PFSK-1 (cell line): ENCODE results near the gene LIN9.

Experiments
- FOXP2 ChIP-seq: optimal IDR thresholded peaks from 2 replicates; pipeline ENCODE3; 2011; ENCODE audit warnings: borderline replicate concordance, control low read depth, inconsistent platforms; ENCODE audit not compliant: insufficient read depth; ENCODE audit errors: extremely low read length, extremely low read depth
- POLR2AphosphoS5 ChIP-seq: IDR thresholded peaks from 2 replicates; pipeline ENCODE4 v1.6.1; 2012; ENCODE audit warnings: low read depth, mild to moderate bottlenecking, control low read depth, low read length, moderate library complexity
- SIN3A ChIP-seq: IDR thresholded peaks from 2 replicates; pipeline ENCODE4 v1.6.1; 2012; ENCODE audit warnings: mild to moderate bottlenecking, low read length, moderate library complexity, borderline replicate concordance; ENCODE audit not compliant: insufficient read depth
- TAF1 ChIP-seq: IDR thresholded peaks from 2 replicates; pipeline ENCODE4 v1.6.1; 2012; ENCODE audit warnings: low read length, control low read depth, borderline replicate concordance; ENCODE audit not compliant: insufficient read depth
- TF ChIP-seq, protein P1 (sequence below), 2 experiments: IDR thresholded peaks; 2 replicates each; pipeline versions ENCODE4 v1.6.1 to v1.8.0; 2011 to 2012; ENCODE audit warnings: low read depth in 2 of 2, low read length in 2 of 2, control low read depth in 1 of 2, inconsistent platforms in 1 of 2, mild to moderate bottlenecking in 1 of 2, moderate library complexity in 1 of 2; ENCODE audit not compliant: insufficient read depth in 1 of 2

LIN9 gene

DNA sequence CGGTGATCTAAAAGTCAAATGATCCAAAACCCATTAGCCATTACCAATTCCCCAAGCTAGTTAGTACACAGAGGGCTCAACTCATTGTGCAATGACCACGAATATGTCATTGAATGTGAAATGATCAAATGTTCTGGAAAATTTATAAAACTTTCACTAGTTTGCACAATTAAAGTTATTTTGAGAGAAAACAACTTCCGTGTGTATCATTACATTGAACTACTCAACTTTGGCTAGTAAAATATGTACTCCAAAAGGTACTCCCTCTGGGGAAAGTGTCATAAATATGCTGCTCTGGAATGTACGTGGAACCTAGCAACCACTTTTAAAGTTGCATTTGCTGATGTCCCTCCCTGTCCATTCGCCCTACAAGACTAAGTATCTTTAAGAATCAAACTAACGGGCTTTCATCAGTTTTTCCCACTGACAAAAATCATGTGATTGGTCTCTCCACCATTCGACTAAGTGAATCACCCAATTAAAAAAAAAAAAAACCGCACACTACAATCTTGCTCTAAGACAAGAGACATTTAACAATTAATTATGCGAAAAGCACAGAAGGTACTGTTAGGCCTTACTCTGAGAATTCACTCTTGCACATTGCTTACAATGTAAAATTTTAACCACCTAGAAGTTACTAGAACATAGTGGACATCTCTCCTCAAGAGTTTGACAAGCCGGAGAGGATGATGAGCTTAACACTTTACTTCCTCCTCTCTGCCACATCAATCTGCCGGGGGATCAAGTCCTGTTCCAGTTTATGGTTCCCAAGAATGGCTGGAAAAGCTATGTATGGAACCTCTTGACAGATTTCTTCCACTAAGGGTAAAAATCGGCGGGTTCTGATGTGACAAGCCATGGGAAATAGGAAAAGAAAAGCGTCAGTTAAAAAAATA, 123.6 kb downstream of the LIN9 start:
- TF ChIP-seq, protein P1, sequence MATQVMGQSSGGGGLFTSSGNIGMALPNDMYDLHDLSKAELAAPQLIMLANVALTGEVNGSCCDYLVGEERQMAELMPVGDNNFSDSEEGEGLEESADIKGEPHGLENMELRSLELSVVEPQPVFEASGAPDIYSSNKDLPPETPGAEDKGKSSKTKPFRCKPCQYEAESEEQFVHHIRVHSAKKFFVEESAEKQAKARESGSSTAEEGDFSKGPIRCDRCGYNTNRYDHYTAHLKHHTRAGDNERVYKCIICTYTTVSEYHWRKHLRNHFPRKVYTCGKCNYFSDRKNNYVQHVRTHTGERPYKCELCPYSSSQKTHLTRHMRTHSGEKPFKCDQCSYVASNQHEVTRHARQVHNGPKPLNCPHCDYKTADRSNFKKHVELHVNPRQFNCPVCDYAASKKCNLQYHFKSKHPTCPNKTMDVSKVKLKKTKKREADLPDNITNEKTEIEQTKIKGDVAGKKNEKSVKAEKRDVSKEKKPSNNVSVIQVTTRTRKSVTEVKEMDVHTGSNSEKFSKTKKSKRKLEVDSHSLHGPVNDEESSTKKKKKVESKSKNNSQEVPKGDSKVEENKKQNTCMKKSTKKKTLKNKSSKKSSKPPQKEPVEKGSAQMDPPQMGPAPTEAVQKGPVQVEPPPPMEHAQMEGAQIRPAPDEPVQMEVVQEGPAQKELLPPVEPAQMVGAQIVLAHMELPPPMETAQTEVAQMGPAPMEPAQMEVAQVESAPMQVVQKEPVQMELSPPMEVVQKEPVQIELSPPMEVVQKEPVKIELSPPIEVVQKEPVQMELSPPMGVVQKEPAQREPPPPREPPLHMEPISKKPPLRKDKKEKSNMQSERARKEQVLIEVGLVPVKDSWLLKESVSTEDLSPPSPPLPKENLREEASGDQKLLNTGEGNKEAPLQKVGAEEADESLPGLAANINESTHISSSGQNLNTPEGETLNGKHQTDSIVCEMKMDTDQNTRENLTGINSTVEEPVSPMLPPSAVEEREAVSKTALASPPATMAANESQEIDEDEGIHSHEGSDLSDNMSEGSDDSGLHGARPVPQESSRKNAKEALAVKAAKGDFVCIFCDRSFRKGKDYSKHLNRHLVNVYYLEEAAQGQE (IDR thresholded peaks at IDR 0.05; ENCODE audit: insufficient read depth in 1 of 2, low read depth in 2 of 2, low read length in 2 of 2): no peak
- TF ChIP-seq SIN3A (no peak), POLR2AphosphoS5 (no peak), FOXP2 (no peak), TAF1 (no peak)

DNA sequence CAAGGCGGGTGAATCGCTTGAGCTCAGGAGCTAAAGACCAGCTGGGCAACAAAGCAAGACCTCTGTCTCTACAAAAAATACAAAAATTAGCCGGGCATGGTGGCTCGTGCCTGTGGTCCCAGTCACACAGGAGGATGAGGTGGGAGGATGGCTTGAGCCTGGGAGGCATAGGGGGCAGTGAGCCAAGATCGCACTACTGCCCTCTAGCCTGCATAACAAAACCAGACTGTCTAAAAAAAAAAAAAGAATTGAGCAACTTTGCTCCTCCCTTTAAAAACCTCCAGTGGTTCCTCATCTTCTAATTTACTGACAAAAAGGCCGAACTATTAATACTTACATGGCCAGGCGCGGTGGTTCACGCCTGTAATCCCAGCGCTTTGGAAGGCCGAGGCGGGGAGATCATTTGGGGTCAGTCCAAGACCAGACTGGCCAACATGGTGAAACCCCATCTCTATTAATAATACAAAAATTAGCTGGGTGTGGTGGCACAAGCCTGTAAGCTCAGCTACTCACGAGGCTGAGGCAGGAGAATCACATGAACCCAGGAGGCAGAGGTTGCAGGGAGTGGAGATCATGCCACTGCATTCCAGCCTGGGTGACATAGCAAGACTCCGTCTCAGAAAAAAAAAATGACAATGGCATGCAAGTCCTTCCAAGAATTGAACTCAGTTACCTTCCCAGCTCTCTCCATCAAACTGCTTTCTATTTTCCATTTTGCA, 126.8 kb downstream of the LIN9 start:
- TF ChIP-seq, protein P1 (IDR thresholded peaks at IDR 0.05; ENCODE audit: insufficient read depth in 1 of 2, low read depth in 2 of 2, low read length in 2 of 2): no peak
- TF ChIP-seq FOXP2: no peak
- no peak for TF ChIP-seq SIN3A
- TF ChIP-seq TAF1: no peak
- no peak for TF ChIP-seq POLR2AphosphoS5
